HepG2 (cell line): ENCODE measurements around the gene ESF1. TPM values are rescaled to one million over a fixed set of nuclear protein-coding genes. Genes with fewer than 3 reads are reported as not detected.

ENCODE experiments used
- AHR ChIP-seq: IDR thresholded peaks from 2 replicates; pipeline ENCODE4 v1.6.1; 2018; ENCODE audit warnings: missing genetic modification reagents, missing compliant biosample characterization
- ASH2L ChIP-seq: fragments of 300-600, 200-600 bp; sonication (generic); IDR thresholded peaks from 2 replicates; pipeline ENCODE4 v1.7.0; 2017; ENCODE audit warnings: low read depth, mild to moderate bottlenecking, moderate library complexity, mixed read lengths, low read length; ENCODE audit not compliant: insufficient read length
- BRCA1 ChIP-seq: sonication (generic); formaldehyde crosslinking; IDR thresholded peaks from 2 replicates; pipeline ENCODE4 v1.4.0; 2020; ENCODE audit warnings: missing genetic modification reagents
- EEA1 ChIP-seq: sonication (generic); formaldehyde crosslinking; IDR thresholded peaks from 2 replicates; pipeline ENCODE4 v1.5.1; 2020; ENCODE audit warnings: mild to moderate bottlenecking, missing genetic modification reagents, borderline replicate concordance
- HOMEZ ChIP-seq: IDR thresholded peaks from 2 replicates; pipeline ENCODE4 v1.6.1; 2016; ENCODE audit warnings: low read depth
- MEIS1 ChIP-seq: sonication (generic); formaldehyde crosslinking; IDR thresholded peaks from 2 replicates; pipeline ENCODE4 v1.9.0; 2021; ENCODE audit warnings: mild to moderate bottlenecking, missing genetic modification reagents, moderate library complexity, borderline replicate concordance
- MLX ChIP-seq: IDR thresholded peaks from 2 replicates; pipeline ENCODE4 v1.6.1; 2016
- MXD3 ChIP-seq: IDR thresholded peaks from 2 replicates; pipeline ENCODE4 v1.6.1; 2016; ENCODE audit warnings: mild to moderate bottlenecking, missing biosample characterization, missing genetic modification reagents
- MZF1 ChIP-seq: sonication (generic); formaldehyde crosslinking; IDR thresholded peaks from 2 replicates; pipeline ENCODE4 v1.8.1; 2023; ENCODE audit warnings: mild to moderate bottlenecking, missing genetic modification reagents, borderline replicate concordance
- PCBP2 ChIP-seq: fragments of 200-400 bp; formaldehyde crosslinking; optimal IDR thresholded peaks from 2 replicates; pipeline ENCODE3; 2018; ENCODE audit warnings: low read length, low read depth; ENCODE audit not compliant: poor library complexity, severe bottlenecking
- SIX4 ChIP-seq: sonication (generic); formaldehyde crosslinking; IDR thresholded peaks from 2 replicates; pipeline ENCODE4 v1.4.0; 2020; ENCODE audit warnings: missing genetic modification reagents
- SNAPC2 ChIP-seq: sonication (generic); formaldehyde crosslinking; IDR thresholded peaks from 2 replicates; pipeline ENCODE4 v1.8.1; 2022; ENCODE audit warnings: mild to moderate bottlenecking, missing genetic modification reagents
- THRA ChIP-seq: sonication (generic); formaldehyde crosslinking; IDR thresholded peaks from 2 replicates; pipeline ENCODE4 v1.4.0; 2020; ENCODE audit warnings: missing genetic modification reagents, borderline replicate concordance
- ZBTB4 ChIP-seq: sonication (generic); formaldehyde crosslinking; IDR thresholded peaks from 2 replicates; pipeline ENCODE4 v1.4.0; 2020; ENCODE audit warnings: missing genetic modification reagents, mild to moderate bottlenecking, borderline replicate concordance
- ZFP91 ChIP-seq: sonication (generic); formaldehyde crosslinking; IDR thresholded peaks from 2 replicates; pipeline ENCODE4 v1.9.0; 2022; ENCODE audit warnings: missing genetic modification reagents, mild to moderate bottlenecking, borderline replicate concordance
- ZNF264 ChIP-seq: sonication (generic); formaldehyde crosslinking; IDR thresholded peaks from 2 replicates; pipeline ENCODE4 v1.4.0; 2020; ENCODE audit warnings: missing genetic modification reagents
- ZNF30 ChIP-seq: sonication (generic); formaldehyde crosslinking; IDR thresholded peaks from 2 replicates; pipeline ENCODE4 v1.5.0; 2020; ENCODE audit warnings: mild to moderate bottlenecking, missing genetic modification reagents
- ZNF614 ChIP-seq: IDR thresholded peaks from 2 replicates; pipeline ENCODE4 v1.6.1; 2018; ENCODE audit warnings: missing biosample characterization, missing genetic modification reagents, inconsistent platforms, borderline replicate concordance
- ZNF644 ChIP-seq: IDR thresholded peaks from 2 replicates; pipeline ENCODE4 v1.6.1; 2016; ENCODE audit warnings: low read depth
- ZNF891 ChIP-seq: sonication (generic); formaldehyde crosslinking; IDR thresholded peaks from 2 replicates; pipeline ENCODE4 v1.5.0; 2020; ENCODE audit warnings: mild to moderate bottlenecking, missing genetic modification reagents
- polyA plus RNA-seq, 8 experiments: library from polyadenylated mRNA; depleted of rRNA in 3 of 8; stranded (reverse) in 7 of 8; unstranded in 1 of 8; fragments of >200 nt; fragmentation: Illumina TruSeq in 4 of 8; extraction: Trizol in 4 of 8; gene quantifications; 2 replicates each; pipeline versions ENCODE4 v1.2.1 to v1.2.3, GENCODE V29; 2011 to 2016; ENCODE audit warnings: low read depth in 4 of 8, missing spikeins in 1 of 8, mixed read lengths in 1 of 8; ENCODE audit not compliant: insufficient read depth in 1 of 8
- total RNA-seq, 5 experiments: library from RNA; depleted of rRNA; stranded (reverse); fragments of >200 nt; fragmentation: Illumina TruSeq; extraction: Trizol; gene quantifications; 2 replicates each; pipeline ENCODE4 v1.2.3, GENCODE V29; 2016; ENCODE audit warnings: low read depth in 1 of 5

ESF1 gene
- total and polyA plus RNA-seq, 2 of the 13 experiments (the other 11 are each of a cell fraction or from before 2014, with no cell fraction given): 7.3 to 66.9 TPM

- peak; percentile 88; the same call in 1 of the 2 replicates for TF ChIP-seq HOMEZ (CRISPR knock-in tag)
- peak; percentile 92; the same call in 1 of the 2 replicates for TF ChIP-seq ZNF614 (CRISPR knock-in tag)
- no peak for TF ChIP-seq AHR
- TF ChIP-seq SIX4: no peak
- TF ChIP-seq ZNF264: peak; percentile 82; the same call in 1 of the 2 replicates
- no peak for TF ChIP-seq MXD3 (CRISPR knock-in tag)
- no peak for TF ChIP-seq BRCA1 (CRISPR knock-in tag)
- no peak for TF ChIP-seq EEA1 (CRISPR knock-in tag)
- peak; percentile 99 for TF ChIP-seq ZNF644 (CRISPR knock-in tag)
- no peak for TF ChIP-seq ZNF30 (CRISPR knock-in tag)
- TF ChIP-seq ZNF891: no peak; the same call in 1 of the 2 replicates
- TF ChIP-seq MZF1: no peak
- TF ChIP-seq ASH2L: peak; percentile 60
- TF ChIP-seq PCBP2: no peak
- peak; percentile 62; the same call in 1 of the 2 replicates for TF ChIP-seq MLX
- TF ChIP-seq ZFP91 (CRISPR knock-in tag): no peak
- TF ChIP-seq THRA (CRISPR knock-in tag): peak; percentile 81
- no peak for TF ChIP-seq MEIS1 (CRISPR knock-in tag)
- TF ChIP-seq ZBTB4 (CRISPR knock-in tag): no peak
- no peak for TF ChIP-seq SNAPC2 (CRISPR knock-in tag)
Observed at GRCh38 chr20:13681248-13682125, 103.2 kb downstream of the ESF1 start (continued).
